ENCODE measurements around the gene PDZRN4.

PDZRN4 gene

GRCh38 chr12:41573445-41573844, 385.3 kb downstream of the PDZRN4 start:
- Histone ChIP-seq H2AFZ (ENCODE audit: low read depth, low read length) (no peak overlapping the region), H3K27me3 (ENCODE audit: low read depth, low read length) (no peaks in the 10 kb centered on the region), H3K4me2 (ENCODE audit: low read length) (no peak overlapping the region), H3K4me1 (ENCODE audit: low read length) (no peaks in the 10 kb centered on the region), H3K9ac (ENCODE audit: low read length) (no peak overlapping the region), H3K9me3 (ENCODE audit: insufficient read depth, low read length) (no peaks in the 10 kb centered on the region), H3K36me3 (replicated peaks; ENCODE audit: low read depth, low read length) (no peaks in the 10 kb centered on the region), H3K27ac (ENCODE audit: low read length) (no peak overlapping the region), H3K79me2 (ENCODE audit: low read length) (no peaks in the 10 kb centered on the region), H3K4me3 (ENCODE audit: low read length) (no peak overlapping the region), H4K20me1 (ENCODE audit: insufficient read depth, low read length) (no peaks in the 10 kb centered on the region)
- no peak for TF ChIP-seq CTCF (IDR thresholded peaks at IDR 0.05; ENCODE audit: low read depth, low read length)

- no peak overlapping the region for H3K4me3 ChIP-seq (ENCODE audit: low read length)
Measured at GRCh38 chr12:41576925-41577324, 388.8 kb downstream of the PDZRN4 start.

GRCh38 chr12:41577995-41578394, 389.9 kb downstream of the PDZRN4 start:
- TF ChIP-seq CTCF (IDR thresholded peaks at IDR 0.05; ENCODE audit: low read depth, low read length) (no peak), EZH2phosphoT487 (IDR thresholded peaks at IDR 0.05; ENCODE audit: low read depth) (no peak)
- Histone ChIP-seq H3K4me2 (ENCODE audit: low read length) (no peak overlapping the region), H3K4me1 (ENCODE audit: low read length) (no peaks in the 10 kb centered on the region), H3K9me3 (ENCODE audit: insufficient read depth, low read length) (no peaks in the 10 kb centered on the region), H3K4me3 (ENCODE audit: low read length) (no peak overlapping the region), H3K79me2 (ENCODE audit: low read length) (no peaks in the 10 kb centered on the region), H3K27ac (ENCODE audit: low read length) (no peak overlapping the region), H4K20me1 (ENCODE audit: insufficient read depth, low read length) (no peaks in the 10 kb centered on the region), H3K27me3 (ENCODE audit: low read depth, low read length) (no peaks in the 10 kb centered on the region), H3K36me3 (replicated peaks; ENCODE audit: low read depth, low read length) (no peaks in the 10 kb centered on the region), H2AFZ (ENCODE audit: low read depth, low read length) (no peak overlapping the region), H3K9ac (ENCODE audit: low read length) (no peak overlapping the region)

More at GRCh38 chr12:41576925-41577324, 388.8 kb downstream of the PDZRN4 start:
- Histone ChIP-seq H3K9me3 (ENCODE audit: insufficient read depth, low read length) (no peaks in the 10 kb centered on the region), H3K4me1 (ENCODE audit: low read length) (no peaks in the 10 kb centered on the region), H4K20me1 (ENCODE audit: insufficient read depth, low read length) (no peaks in the 10 kb centered on the region), H3K79me2 (ENCODE audit: low read length) (no peaks in the 10 kb centered on the region), H3K4me2 (ENCODE audit: low read length) (no peak overlapping the region), H3K9ac (ENCODE audit: low read length) (no peak overlapping the region), H3K27me3 (ENCODE audit: low read depth, low read length) (no peaks in the 10 kb centered on the region), H3K27ac (ENCODE audit: low read length) (no peak overlapping the region), H3K36me3 (replicated peaks; ENCODE audit: low read depth, low read length) (no peaks in the 10 kb centered on the region), H2AFZ (ENCODE audit: low read depth, low read length) (no peak overlapping the region)
- TF ChIP-seq EZH2phosphoT487 (IDR thresholded peaks at IDR 0.05; ENCODE audit: low read depth), result no peak
- TF ChIP-seq CTCF (IDR thresholded peaks at IDR 0.05; ENCODE audit: low read depth, low read length), result no peak

GRCh38 chr12:41585784-41586183, 397.7 kb downstream of the PDZRN4 start:
- no peaks in the 10 kb centered on the region for H3K79me2 ChIP-seq (ENCODE audit: low read length)
- no peak overlapping the region for H3K4me3 ChIP-seq (ENCODE audit: low read length)
- no peaks in the 10 kb centered on the region for H3K36me3 ChIP-seq (replicated peaks; ENCODE audit: low read depth, low read length)
- H4K20me1 ChIP-seq (ENCODE audit: insufficient read depth, low read length), result no peaks in the 10 kb centered on the region
- no peaks in the 10 kb centered on the region for H3K27me3 ChIP-seq (ENCODE audit: low read depth, low read length)
- TF ChIP-seq CTCF (IDR thresholded peaks at IDR 0.05; ENCODE audit: low read depth, low read length), result no peak
- no peak overlapping the region for H3K4me2 ChIP-seq (ENCODE audit: low read length)
- H3K4me1 ChIP-seq (ENCODE audit: low read length), result no peaks in the 10 kb centered on the region
- H2AFZ ChIP-seq (ENCODE audit: low read depth, low read length), result no peak overlapping the region
- no peak overlapping the region for H3K9ac ChIP-seq (ENCODE audit: low read length)
- H3K9me3 ChIP-seq (ENCODE audit: insufficient read depth, low read length), result no peaks in the 10 kb centered on the region
- no peak overlapping the region for H3K27ac ChIP-seq (ENCODE audit: low read length)

Data from OCI-LY3 (cell line).